ENCODE measurements around the gene COL9A3.

Gene COL9A3

GRCh38 chr20:62778601-62779416, 38.0 kb upstream of the COL9A3 start:
- no peak for DNase-seq

DNA sequence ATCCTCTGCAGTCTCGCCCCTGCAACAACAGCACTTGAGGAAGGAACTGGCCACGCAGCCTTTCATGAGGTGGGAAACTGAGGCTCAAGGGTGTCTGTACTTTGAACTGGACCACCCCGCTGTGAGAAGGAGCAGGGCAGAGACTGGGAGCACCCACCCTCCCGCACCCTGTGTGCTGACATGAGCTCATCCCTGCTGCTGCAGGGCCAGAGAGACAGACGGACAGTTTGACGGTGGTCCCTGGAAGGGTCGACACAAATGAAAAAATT, 37.5 kb upstream of the COL9A3 start:
- DNase-seq = no peak

- DNase-seq = no peak
Measured at GRCh38 chr20:62780204-62780603, 36.6 kb upstream of the COL9A3 start.

DNA sequence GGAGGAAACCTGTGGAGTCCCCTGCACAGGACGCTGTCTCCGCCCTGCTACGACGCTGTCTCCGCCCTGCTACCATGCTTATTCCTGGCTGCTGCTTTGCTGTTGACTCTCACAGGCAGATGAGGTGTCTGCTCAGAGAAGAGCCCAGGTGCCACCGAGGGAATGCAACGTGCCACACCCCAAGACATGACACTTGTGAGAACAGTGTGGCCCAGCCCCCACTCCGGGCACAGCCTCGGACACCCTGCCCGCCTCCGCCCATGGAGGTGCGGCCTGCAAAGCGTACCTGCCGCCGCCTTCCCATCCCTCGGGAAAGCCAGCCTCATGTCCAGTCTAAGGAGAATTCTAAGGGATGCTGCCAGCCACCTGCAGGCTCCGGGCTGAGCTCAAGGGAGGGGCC, 36.2 kb upstream of the COL9A3 start:
- DNase-seq = no peak

DNA sequence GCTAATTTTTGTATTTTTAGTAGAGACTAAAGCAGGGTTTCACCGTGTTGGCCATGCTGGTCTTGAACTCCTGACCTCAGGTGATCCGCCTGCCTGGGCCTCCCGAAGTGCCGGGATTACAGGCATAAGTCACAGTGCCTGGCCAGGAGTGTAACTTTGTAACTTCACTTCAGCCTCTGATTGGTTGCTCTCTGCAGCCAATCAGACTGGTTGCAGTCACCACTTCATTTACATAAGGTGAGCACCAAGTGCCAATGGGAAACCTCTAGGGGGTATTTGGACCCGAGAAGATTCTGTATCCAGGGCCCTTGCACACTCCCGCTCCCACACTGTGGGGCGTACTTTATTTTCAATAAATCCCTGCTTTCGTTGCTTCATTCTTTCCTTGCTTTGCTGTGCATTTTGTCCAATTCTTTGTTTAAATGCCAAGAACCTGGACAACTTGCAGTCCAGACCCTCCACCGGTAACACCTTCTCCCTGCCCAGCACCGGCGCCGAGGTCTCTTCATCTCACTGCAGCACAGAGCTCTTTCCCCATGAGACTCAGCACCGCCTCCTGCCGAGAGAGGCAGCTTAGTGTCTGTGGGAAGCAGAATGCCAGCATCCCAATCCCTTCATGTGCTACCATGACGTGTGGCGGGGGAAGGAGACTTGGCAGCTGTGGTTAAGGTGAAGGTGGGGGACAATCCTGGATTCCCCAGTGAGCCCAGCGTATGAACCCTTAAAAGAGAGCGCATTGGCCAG, 34.5 kb upstream of the COL9A3 start:
- DNase-seq = no peak

GRCh38 chr20:62782893-62783278, 34.0 kb upstream of the COL9A3 start:
- no peak for DNase-seq

GRCh38 chr20:62784497-62784896, 32.4 kb upstream of the COL9A3 start:
- DNase-seq = no peak

- DNase-seq = no peak
Measured at GRCh38 chr20:62785393-62785792, 31.5 kb upstream of the COL9A3 start.

GRCh38 chr20:62786157-62786556, 30.7 kb upstream of the COL9A3 start:
- DNase-seq = no peak

GRCh38 chr20:62787321-62787720, 29.5 kb upstream of the COL9A3 start:
- DNase-seq = no peak

DNA sequence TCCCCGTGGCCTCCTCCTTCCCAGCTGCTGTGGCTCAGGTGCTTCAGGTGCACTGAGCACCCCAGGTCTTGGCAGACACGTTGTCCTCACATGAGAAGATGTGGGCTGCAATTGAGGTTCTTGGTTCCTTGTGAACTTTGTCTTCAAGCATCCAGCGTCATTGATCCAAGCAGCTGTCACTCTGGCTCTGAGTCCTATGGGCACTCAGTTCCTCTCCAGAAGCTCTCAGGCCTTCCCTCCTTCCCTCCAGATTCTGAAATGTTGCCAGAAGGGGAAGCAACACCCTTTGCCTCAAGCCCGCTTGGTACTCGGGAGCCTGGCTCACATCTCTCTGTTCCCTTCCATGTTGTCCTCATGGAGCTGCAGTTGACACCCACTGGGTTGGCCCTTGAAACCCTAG, 29.0 kb upstream of the COL9A3 start:
- DNase-seq = no peak

- no peak for DNase-seq
Measured at GRCh38 chr20:62788607-62789006, 28.2 kb upstream of the COL9A3 start.

DNA sequence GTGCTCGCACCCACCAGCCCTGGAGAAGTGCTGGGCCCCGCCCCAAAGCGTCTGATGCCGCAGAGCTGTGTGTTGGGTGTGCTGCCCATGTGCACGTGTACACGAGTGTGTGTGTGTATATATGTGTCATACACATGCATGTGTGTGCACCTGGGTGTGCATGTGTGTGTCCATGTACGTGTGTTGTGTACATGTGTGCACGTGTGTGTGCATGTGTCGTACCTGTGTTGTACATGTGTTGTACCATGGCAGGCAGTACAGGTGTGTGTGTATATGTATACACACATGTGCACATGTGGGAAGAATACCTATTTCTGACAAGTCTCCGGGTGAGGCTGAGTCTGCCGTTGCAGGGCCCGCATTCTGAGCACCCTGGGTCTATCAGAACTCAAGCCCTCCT, 26.8 kb upstream of the COL9A3 start:
- DNase-seq = no peak

- DNase-seq = peak; percentile 82
Measured at GRCh38 chr20:62791301-62792181, 25.3 kb upstream of the COL9A3 start.

DNA sequence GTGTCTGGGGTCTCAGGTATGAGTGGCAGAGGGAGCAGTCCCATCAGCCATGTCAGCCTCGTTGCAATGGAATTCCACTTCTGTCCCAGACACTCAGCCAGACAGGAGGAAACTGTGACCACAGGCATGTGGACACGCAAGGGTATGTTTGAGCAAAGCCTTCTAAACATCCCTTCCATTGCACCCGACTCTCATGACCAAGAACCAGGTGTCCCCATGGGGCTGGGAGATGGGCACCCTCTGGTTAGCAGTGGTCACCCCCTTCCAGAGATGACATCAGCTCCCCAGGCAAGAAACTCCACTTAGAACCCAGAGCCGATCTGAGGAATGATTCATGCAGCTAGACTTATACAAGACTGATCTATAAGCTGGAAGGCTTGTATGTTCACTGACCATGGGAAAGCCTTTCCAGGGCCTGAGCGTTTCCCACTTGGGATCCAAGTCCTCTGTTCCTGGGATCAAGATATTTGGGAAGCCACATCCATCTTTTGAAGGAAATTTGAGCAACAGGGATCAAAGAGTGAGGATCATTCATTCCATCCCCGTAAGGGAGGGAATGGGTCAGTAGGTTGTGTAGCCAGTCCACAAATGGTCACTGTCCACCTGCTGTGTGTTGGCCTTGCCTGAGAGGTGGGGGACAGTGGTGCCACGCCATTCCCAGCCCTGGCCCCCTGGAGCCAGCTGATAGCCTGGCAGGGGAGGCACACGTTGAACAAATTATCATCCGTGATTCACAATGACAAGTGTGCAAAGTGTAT, 24.5 kb upstream of the COL9A3 start:
- no peak for DNase-seq

DNA sequence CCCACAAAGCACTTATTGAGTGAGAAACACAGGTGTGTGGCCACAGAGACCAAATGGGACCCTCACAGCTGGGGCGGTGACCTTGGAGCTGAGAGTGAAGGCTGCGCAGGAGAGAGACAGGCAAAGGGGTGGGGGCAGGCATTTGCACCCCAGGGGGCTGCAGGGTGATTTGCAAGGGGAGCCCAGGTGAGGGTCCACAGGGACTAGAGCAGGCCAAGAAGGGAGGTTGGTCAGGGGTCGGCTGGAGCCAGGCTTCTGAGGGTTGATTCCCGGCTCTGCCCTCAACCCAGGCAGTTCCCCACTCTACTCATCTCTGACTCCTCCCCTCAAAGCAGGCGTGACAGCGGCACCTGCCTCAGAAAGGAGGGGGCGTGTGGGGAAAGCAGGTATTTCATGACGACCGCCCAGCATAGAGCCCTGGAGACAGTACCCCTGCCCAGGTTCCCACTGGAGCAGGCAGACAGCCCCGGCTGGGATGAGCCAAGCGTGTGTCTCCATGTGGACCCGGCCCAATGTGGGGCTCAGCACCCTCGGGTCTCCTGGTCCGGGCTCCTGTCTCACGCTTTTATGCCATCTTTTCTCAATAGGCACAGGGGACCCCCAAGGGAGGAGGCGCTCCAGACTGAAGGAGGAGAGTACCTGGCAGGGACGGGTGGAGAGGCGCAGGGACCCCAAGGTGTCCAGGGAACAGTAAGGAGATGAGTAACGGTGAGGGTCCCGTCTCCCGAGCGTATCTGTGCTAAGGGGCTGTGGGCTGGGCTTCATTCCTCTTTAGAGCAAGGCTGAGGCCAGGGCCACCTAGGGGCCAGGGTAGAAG, 23.7 kb upstream of the COL9A3 start:
- no peak for DNase-seq

GRCh38 chr20:62793757-62794006, 23.2 kb upstream of the COL9A3 start:
- DNase-seq = no peak

DNA sequence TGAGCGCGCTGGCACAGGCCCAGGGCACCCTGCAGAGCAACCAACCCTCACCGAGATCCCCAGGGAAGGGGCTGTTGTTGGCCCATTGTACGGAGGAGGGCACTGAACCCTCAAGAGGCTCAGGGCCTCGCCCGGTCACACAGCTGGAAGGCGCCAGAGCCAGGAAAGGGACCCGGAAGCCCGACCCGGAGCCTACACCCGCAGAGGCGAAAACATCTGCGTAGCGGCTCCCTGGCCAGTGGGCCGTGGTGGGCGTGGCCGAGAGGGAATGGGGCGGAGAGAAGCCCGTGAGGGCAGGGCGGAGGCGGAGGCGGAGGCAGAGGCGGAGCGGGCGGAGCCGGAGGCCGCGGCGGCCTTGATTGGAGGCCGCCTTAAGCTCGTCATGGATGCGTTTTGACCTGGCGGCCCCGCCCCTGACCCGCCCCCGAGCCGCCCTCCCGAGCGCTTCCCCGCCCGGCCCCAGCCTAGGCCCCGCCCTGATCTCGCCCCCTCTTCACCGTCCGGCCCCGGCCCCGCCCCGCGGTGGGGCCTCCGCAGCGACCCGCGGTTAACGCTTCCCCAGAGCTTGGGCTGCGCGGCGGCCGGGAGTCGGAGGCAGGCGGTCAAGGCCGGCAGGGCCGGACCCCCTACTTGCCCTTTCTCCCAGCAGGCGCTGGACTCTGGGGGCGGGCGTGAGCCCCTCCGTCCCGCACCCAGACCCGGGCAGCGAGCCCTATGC, 22.7 kb upstream of the COL9A3 start:
- DNase-seq = peak; percentile 78

DNA sequence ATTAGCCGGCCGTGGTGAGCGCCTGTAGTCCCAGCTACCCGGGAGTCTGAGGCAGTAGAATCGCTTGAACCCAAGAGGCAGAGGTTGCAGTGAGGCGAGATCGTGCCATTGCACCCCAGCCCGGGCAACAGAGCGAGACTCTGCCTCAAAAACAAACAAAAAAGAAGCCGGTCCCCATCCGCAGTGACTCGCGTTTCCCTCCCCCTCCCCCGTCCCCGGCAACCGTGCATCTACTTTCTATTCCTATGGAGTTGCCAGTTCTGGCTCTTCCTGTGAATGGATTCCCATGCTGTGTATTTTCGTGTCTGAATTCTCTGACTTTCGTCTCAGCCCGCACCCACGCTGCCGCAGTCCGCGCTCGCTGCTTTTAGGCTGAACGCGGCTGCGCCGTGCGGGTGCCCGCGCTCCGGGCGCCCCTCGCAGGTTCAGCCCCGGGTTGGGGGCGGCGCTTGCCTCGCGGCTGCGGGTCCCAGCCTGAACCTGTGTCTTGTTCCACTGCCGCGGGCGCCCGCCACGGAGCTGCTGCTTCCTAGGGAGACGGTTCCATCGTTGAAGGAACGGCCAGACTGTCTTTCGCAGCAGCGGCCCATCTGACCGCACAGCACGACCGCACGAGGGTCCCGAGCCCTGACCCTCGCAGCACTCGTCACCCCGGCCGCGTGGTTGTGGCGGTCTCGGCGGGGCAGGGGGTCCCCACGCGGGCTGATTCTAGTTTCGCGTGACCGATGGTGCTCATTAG, 21.7 kb upstream of the COL9A3 start:
- peak; percentile 25 for DNase-seq

DNA sequence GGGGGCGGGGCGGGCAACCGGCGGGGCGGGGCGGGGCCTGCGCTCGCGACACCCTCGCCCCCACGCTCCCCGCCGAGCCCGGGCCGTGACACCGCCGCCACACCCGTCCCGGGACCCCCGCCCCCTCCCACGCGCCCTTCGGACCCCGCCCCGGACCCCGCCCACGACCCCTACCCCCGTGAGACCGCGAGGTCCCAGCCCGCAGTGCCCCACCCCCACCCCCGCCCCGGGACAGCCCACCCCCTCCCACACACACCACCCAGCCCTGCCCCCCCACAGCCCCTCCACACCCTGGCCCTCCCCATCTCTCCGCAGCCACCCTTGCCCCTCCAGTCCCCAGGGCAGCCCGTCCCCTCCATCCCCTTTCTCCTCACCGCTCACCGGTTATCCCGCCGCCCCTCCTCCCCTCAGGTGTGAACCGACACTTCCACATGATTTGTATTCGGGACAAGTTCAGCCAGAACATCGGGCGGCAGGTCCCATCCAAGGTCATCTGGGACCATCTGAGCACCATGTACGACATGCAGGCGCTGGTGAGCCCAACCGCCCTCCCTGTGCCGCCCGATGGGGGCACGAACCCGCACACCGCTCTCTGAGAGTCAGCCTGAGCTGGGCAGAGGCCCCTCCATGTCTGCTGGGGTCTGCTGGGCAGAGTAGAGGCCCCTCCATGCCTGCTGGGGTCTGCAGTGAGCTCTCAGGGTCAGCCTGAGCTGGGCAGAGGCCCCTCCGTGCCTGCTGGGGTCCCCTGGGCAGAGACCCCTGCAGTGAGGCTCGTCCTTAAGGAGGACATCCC, 20.0 kb upstream of the COL9A3 start:
- DNase-seq = no peak
